ENCODE data around the gene SLC6A20. TPM values are rescaled to one million over a fixed set of nuclear protein-coding genes. Genes with fewer than 3 reads are reported as not detected.
A peak's percentile ranks its signal among the peaks of the same experiment; 100 is the strongest.

Gene SLC6A20
- 1 to 10 TPM in 2 of 3 donors, under 1 TPM in 1; 0.29 to 2.4 (median 1.2) TPM for total RNA-seq
- long read RNA-seq, donor 1 = 0 reads
- long read RNA-seq, donor 2 = 0 reads

GRCh38 chr3:45795882-45796765, at the start of gene SLC6A20:
TSS of gene SLC6A20 (minus strand) at chr3:45796536. CDS start at chr3:45796419, 117 bp downstream.
- DNase-seq = peak in 2 of 3 donors; percentile 57 to 67
- intact Hi-C loops (cut with DNase I, micrococcal nuclease) = no loop called here
- no peak for TF ChIP-seq CTCF (IDR thresholded peaks at IDR 0.05)

GRCh38 chr3:45844616-45845015, 48.3 kb upstream of the SLC6A20 start:
- peaks cover 9% of the 10 kb centered on the region for H3K4me1 ChIP-seq (ENCODE audit: low read depth)
- ATAC-seq = no peak
- no peak for TF ChIP-seq CTCF (IDR thresholded peaks at IDR 0.05)
- intact Hi-C loops (cut with DNase I, micrococcal nuclease) = no loop called here
- no peaks in the 10 kb centered on the region for H3K36me3 ChIP-seq (ENCODE audit: low read depth)
- no peak overlapping the region for H3K4me3 ChIP-seq
- DNase-seq = no peak
- no peaks in the 10 kb centered on the region for H3K9me3 ChIP-seq

More at GRCh38 chr3:45795882-45796765, at the start of gene SLC6A20:
- Histone ChIP-seq H3K9me3 (no peaks in the 10 kb centered on the region), H3K36me3 (ENCODE audit: low read depth) (no peaks in the 10 kb centered on the region), H3K4me3 (no peak within 1 kb of the TSS), H3K4me1 (ENCODE audit: low read depth) (peaks cover 11% of the 10 kb centered on the region)
- ATAC-seq = peak; percentile 79

GRCh38 chr3:45842851-45843625, 46.7 kb upstream of the SLC6A20 start:
- ATAC-seq (no peak), DNase-seq (no peak)
- Histone ChIP-seq H3K4me1 (ENCODE audit: low read depth) (peaks cover 9% of the 10 kb centered on the region), H3K4me3 (no peak overlapping the region), H3K36me3 (ENCODE audit: low read depth) (no peaks in the 10 kb centered on the region), H3K9me3 (no peaks in the 10 kb centered on the region)
- TF ChIP-seq CTCF (IDR thresholded peaks at IDR 0.05) = no peak
- intact Hi-C loops (cut with DNase I, micrococcal nuclease) = no loop called here

- DNase-seq (peak; percentile 89 to 97 (median 91)), ATAC-seq (peak; percentile 99)
- H3K36me3 ChIP-seq (ENCODE audit: low read depth) = no peaks in the 10 kb centered on the region
- H3K4me3 ChIP-seq = peak within 1 kb of the TSS; percentile 84
- H3K9me3 ChIP-seq = no peaks in the 10 kb centered on the region
- intact Hi-C loops (cut with DNase I, micrococcal nuclease) = no loop called here
- TF ChIP-seq CTCF (IDR thresholded peaks at IDR 0.05) = no peak
- H3K4me1 ChIP-seq (ENCODE audit: low read depth) = peaks cover 9% of the 10 kb centered on the region
These were observed 45.6 kb upstream of the SLC6A20 start, which contains the start of gene LZTFL1 for GRCh38 chr3:45841757-45842491. TSS of gene LZTFL1 (minus strand) at chr3:45842119. CDS start at chr3:45841991, 128 bp downstream.

GRCh38 chr3:45841420-45841756, 45.1 kb upstream of the SLC6A20 start:
- DNase-seq = peak in 2 of 3 donors; percentile 30 to 52
- Histone ChIP-seq H3K36me3 (ENCODE audit: low read depth) (no peaks in the 10 kb centered on the region), H3K9me3 (no peaks in the 10 kb centered on the region), H3K4me3 (peak overlapping the region; percentile 84), H3K4me1 (ENCODE audit: low read depth) (peaks cover 9% of the 10 kb centered on the region)
- intact Hi-C loops (cut with DNase I, micrococcal nuclease) = no loop called here
- TF ChIP-seq CTCF (IDR thresholded peaks at IDR 0.05) = no peak
- peak; percentile 68 for ATAC-seq

All from mucosa of descending colon (tissue), 3 donors.